GM18909 (cell line): ENCODE data around the gene TMA7B.
"Not testable (repeated sequence)": the region's sequence is repeated elsewhere in the genome, so short reads cannot be mapped to it uniquely, and the experiment has no call there.

Experiments used
- ATAC-seq: cut with Tn5 transposase; IDR thresholded peaks from one replicate; pipeline ENCODE4 v1.9.1; 2021; ENCODE audit warnings: mild to moderate bottlenecking; ENCODE audit not compliant: unreplicated experiment, poor library complexity

TMA7B gene

DNA sequence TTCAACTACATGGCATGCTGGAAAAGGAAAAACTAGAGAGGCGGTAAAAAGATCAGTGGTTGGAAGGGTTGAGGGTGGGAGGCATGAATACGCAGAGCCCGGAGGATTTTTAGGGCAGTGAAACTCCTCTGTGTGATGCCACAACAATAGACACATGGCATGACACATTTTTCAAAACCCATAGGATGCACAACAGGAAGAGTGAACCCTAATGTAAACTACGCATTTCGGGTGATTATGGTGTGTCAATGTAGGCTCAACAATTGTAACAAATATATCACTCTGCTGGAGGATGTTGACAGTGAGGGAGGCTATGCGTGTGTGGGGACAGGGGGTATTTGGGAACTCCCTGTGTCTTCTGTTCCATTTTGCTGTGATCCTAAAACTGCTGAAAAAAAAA lies 18.9 kb downstream of the TMA7B start:
- ATAC-seq = no peak

DNA sequence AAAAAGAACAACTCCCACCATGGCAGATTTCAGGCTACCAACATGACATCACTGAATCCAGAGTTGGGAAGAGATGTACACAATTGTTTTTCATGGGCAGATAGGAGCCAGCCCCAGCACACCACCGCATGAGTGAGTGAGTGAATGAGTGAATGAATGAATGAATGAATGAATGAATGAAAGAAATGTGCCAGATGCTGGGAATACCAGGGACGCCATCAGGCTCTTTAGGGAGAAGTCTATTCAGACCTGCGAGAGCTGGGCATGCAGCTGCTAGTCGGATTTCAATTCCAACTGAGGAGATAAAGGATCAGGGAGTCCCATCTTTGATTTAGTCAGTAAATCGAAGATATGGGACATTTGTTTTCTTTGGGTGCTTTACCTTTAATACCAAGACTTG lies 19.3 kb downstream of the TMA7B start:
- ATAC-seq = no peak

DNA sequence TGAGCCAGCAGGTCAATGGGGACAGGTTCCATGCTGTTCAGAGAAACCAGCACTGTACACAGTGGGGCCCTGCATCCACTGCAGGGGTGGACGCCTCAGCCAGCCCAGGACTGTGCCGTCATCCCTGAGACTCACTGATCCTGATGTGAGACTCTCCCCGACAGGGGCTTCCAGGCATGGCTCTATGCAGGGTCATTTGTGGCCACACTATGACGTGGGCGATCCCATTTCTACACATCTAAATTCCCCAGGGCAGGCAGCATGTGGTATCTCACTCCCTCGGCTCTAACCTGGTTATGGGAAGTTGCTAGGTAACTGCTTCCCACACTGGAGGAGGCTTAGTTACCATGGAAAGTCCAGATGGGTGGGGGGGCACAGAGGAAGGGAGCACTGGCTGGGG lies 20.4 kb downstream of the TMA7B start:
- ATAC-seq = no peak

DNA sequence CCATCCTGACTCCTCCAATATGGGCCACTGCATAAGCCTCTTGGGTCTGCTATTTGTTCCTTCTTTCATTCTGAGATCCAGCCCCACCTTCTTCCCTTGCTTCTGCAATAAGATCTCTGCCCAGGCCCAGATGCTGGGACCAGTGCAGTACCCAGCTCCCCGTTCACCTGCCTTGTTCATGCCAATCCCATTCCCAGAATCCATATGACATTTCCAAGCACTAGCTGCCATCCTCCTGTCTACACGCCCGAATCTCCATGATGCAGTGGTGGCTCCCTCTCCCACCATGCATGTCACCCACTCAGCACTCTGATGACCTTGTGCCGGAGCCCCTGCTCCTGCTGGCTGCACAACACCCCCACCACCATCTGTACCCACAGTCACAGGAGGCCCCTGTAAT lies 23.1 kb downstream of the TMA7B start:
- no peak for ATAC-seq

DNA sequence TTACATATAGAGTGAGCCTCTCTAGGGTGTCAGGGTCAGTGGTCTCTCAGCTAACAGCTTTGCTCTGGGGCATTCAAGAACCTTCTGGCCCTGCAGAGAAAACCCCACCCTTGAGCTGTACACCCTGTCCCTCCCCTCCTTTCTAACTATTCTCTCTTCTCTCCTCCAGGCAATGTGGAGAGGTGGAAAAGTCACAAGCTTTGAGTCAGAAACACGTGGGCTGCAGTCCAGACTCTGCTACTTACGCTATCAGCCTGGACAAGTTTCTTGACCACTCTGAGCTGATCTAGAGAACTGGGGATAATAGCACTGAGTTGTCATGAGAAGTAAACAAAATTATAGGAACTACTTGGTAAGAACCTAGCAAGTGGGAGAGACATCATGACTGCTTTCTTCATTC lies 23.8 kb downstream of the TMA7B start:
- no peak for ATAC-seq

DNA sequence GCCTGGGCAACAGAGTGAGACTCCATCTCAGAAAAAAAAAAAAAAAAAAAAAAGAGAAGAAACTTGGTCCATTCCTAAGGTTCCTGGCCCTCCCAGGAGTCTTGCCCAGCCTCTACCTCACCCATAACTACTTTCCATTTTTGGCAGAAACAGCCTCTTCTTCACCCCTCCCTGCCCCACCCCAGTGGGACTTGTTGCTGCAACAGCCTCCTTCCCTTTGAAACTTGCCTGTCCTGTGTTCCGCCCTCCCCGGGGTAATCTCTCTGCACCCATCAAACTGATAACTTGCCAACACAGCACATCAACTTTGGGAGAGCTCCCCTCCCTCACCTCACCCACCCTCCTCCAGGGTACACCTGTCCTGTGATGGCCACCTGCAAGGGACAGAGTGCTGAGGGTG lies 24.5 kb downstream of the TMA7B start:
- no peak for ATAC-seq

DNA sequence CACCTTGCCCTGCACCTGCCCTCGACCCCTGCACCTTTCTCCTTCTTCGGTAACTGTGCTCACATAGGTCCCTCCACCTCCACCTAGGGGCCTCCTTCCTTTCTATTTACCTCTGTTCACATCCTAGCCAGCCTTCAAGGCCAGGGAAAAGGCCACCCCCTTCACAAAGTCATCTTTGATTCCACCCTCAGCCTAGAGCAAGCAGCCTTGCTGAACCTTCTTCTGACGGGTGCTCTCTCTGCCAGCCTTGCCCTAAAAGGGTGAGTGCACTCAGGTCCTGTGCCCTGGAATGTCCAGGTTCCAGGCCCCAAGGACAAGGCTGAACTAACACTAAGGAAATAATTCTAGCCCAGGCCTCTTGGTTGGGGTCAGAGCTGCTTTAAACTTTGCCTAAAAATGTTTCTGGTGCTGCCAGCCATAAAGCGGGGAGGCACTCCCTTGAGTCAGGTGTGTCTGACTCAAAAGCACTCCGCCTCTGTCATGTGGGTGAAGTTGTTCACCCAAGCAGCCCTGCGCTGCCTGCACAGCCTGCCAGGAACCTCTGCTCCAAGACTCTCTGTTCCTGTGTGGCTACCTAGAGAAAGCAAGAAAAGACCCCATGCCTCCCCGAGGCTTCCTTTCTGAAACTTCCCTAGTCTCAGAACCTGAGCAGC lies 25.3 kb downstream of the TMA7B start:
- ATAC-seq = no peak

DNA sequence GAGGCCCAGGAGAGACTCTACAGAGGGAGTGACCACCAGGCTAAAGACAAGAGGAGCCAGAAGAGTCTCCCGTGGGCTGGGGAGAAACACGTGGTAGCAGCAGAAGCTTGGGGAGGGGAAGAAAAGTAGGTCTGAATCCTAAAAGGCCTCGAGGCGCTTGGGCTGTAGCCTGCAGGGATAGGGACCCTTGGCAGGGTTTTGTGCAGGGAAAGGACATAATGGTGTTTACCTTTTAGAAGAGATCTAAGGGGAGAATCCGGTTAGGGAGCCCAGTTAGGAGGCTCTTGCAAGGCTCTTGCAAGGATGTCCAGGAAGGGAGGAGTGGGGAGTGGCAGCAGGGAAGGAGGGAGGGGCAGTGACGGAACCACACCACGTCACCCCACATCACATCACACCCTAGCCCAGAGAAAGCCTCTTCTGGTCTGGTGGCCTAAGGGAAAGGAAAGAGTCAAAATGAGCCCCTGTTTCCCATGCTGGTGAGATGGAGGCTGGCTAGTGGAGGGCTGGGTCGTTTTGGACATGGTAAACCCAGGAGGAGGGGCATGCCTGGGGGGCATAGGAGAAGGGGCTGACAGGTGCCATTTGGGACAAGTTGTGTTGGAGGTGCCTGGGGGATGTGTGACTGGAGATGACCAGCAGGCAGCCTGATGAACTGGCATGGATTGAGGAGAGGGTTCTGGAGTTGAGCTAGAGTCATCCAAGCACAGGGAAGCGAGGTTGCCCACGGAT lies 28.4 kb downstream of the TMA7B start:
- ATAC-seq = no peak

DNA sequence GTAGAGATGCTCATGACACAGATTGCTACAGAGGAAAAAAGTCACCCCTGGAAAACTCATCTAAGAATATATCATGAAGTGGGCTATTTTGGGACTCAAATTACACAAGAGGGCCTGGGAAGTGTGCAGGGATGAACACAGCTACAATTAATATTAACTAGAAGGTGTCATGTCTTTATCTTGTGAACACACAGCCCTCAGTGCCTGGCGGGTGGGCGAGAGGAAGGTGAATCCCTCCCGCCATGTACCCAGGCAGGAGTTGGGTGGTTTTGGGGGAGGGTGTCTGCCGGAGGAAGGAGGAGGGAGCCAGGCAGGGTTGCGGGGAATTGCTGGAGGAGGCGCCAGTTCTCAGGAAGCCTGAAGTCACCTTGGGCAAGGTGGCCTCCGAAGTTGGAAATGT lies 29.4 kb downstream of the TMA7B start:
- ATAC-seq = no peak

DNA sequence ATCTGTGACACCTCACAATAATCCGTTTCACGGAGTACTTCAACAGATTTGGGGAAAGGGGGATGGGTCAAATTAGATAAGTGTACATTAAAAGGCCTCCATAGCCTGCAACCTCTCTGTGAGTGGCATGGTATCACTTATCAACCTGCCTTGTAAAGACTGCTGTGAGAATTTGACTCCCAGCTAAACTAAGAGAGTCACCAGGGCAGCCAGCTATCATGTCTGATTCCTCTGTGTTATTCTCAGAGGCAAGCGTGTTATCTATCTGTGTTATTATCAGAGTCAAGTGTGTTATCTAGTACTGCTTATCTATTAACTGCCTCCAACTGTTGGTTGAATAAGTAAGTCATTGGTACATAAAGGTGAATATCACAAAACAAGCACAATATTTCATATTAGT lies 30.5 kb downstream of the TMA7B start:
- no peak for ATAC-seq

DNA sequence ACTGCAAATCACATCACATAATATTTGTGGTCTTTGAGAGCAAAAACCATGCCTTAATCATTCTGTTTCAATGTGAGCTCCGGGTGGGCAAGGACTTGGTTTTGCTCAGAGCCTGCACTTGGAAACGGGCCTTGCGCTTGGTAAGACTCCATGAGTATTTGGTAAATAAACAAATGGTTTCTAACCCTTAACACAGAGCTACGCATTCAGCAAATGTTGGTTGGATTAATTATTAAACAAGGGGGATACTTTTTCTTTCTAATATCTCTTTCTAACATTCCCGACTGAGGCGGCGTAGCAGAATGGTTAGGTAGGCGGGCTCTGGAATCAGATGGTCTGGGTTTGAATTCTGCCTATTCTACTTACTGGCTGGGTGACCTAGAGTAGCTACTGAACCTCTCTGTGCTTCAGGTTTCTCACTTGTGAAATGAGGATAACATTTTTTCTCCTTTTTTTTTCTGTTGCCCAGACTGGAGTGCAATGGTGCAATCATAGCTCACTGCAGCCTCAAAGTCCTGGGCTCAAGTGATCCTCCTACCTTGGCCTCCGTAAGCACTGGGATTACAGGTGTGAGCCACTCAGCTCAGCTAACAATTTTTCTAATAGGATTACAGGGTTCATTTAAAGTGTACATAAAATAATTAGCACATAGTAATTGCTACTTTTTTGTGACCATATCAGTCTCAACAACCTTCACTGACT lies 31.1 kb downstream of the TMA7B start:
- no peak for ATAC-seq

DNA sequence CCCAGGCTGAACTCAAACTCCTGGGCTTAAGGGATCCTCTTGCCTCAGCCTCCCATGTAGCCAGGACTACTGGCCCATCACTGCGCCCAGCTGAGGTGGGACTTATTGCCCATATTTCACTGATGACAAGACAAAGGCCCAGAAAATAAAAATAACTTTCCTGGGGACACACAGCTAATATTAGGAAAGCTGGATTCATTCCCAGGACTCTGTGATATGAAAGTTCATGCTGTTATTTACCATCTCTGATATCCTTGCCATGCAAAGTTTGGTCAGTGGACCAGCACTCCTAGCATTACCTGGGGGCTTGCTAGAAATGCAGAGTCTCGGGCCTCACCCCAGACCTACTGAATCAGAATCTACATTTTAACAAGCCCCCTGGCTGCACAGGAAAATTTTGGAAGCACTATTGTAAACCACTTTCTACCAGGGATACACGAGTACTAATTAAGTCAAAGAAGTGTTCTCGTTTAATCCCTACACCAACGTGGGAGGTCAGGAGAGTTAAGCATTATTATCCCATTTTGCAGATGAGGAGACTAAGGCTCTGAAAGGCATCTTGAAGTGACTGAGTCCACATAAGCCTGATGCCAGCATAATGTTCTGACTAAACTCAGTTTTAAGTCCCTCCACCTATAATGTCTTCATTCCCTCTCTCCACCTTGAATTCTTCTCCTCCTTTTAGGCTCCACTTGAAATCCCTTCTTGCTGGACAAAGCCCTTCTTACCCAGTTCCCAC lies 32.1 kb downstream of the TMA7B start:
- no peak for ATAC-seq

DNA sequence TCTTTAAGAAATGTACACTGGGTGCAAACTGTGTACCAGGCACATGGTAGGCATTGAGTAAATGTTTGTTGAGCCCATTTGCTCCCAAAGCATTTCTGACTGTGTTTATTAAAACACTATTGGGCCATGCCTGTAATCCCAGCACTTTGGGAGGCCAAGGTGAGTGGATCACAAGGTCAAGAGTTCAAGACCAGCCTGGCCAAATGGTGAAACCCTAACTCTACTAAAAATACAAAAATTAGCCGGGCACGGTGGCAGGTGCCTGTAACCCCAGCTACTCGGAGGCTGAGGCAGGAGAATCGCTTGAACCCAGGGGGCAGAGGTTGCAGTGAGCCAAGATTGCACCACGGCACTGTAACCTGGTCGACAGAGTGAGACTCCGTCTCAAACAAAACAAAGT lies 32.7 kb downstream of the TMA7B start:
- not testable (repeated sequence) for ATAC-seq

DNA sequence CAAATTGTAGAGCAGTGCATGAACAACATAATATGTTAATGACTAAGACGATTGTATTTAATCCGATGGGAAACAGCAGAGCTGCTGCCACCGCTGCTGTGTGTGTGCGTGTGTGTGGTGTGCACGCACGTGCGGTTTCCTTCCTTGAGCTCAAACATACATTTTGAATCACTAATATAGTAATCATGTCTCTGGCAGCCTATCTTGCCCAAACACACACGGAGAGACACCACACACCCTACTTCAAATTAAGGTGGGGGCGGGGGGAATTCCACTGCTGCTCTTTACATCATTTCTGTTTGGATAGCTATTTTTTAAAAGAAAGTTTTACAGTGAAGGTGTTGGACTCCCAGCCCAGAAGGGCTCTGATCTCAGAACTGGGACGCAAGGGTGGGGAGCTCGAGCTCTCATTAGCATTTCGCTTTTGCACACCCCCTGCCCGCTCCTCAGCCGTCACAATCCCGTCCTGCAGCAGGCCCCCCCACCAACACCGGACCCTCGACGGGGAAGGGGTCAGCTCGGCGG lies 33.9 kb downstream of the TMA7B start:
- no peak for ATAC-seq

DNA sequence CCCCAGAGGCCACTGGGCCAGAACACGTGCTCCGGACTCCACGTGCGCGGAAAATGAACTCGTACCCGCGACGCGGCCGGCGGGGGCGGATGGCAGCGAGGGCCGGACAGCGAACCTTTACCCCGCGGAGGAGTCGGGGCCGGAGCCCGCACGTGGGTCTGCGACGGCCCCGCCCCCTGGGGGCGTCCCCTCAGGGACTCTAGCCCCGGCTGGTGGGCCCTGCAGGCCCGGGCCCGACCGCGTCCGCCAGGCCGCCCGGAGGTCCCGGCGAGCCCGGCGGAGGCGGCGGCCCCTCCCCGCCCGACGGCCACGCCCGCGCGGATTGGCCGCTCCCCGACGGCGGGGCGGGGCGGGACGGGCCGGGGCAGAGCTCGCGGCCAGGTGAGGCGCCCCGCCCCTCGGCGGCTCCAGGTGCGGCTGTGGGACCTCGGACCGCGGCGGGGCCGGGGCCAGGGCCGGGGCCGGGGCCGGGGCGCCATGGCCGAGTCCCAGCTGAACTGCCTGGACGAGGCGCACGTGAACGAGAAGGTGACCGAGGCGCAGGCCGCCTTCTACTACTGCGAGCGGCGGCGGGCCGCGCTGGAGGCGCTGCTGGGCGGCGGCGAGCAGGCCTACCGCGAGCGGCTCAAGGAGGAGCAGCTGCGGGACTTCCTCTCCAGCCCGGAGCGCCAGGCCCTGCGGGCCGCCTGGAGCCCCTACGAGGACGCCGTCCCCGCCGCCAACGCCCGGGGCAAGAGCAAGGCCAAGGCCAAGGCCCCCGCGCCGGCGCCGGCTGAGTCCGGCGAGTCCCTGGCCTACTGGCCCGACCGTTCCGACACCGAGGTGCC lies 34.6 kb downstream of the TMA7B start, which contains the start of gene FAM83F:
Gene FAM83F (plus strand): TSS at position 389 of the 827 bp plus-strand sequence. CDS start 89 bp downstream, at position 478.
- no peak for ATAC-seq

DNA sequence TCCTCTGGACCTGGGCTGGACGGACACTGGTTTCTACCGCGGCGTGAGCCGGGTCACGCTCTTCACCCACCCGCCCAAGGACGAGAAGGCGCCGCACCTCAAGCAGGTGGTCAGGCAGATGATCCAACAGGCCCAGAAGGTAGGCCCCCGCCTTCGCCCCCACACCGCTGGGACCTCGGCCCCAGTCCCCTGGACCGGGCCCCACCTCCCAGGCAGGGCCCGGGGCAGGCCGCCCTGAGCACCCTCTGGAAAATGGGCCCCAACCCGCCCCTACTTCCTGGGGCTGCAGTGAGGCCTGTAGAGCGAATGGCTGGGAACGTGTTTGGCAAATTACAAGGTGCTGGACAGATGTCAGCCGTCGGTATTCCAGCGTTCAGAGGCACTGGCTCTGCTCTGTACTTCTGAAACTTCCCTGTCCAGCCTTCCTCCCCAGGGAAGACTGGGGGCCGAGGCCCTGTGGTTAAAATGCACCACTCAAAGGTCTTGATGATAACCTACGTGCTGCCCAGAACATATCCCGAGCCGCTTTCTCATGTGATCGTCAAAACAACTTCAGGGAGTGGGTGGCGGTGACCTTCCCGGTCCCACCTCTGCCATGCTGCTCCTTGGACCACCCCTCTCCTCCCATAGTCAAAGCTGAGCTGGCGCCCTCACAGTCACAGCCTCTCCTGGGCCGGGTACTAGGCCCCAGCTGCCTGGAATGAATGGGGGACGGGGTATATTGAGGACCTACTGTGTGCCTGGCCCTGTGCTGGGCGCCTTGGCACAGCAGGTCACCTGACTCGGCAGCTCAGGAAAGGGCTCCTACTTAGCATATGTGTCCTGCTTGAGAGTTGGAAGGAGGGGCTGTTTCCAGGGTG lies 35.4 kb downstream of the TMA7B start:
- no peak for ATAC-seq

DNA sequence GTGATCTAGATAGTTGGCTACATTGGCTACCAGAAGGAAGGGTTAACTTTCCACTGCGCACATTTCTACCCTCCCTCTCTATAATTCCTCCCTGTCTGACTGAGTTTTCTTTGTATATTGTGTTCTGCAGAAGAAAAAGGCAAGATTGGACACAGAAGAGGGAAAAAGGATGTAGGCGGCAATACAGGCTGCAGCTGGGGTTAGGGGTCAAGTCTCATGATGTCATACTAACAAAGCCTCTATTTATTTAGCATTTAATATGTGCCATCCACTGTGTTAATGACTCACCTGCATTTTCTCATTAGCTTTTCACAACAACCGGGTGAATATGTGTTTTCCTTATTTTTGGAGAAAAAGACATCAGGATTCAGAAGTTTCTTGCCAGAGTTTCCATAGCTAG lies 36.5 kb downstream of the TMA7B start:
- ATAC-seq = no peak

DNA sequence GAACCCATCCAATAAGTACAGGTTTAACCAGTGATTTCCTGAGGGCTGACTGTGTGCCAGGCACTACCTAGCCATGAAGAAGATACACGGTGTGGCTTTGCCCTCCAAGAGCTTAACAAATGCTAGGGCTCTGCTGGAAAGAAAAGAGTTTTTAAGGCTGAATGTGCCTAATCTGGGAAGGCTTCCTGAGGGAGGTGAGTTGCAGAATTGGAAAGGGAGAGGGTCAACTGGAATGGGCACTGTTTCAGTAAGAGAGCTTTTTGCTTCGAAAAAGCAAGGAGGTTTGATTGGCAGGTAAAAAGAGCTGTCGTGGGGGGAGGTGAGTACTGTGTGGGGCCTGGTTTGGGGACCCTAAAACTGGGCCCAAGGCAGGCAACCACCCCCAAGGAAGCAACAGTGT lies 37.2 kb downstream of the TMA7B start:
- no peak for ATAC-seq
